ENCODE results near the gene RAPGEF6. TPM values are rescaled to one million over a fixed set of nuclear protein-coding genes. Genes with fewer than 3 reads are reported as not detected.

Gene RAPGEF6
- total and polyA plus RNA-seq, 2 experiments from 2014 or later: 9.5 to 20.3 TPM

DNA sequence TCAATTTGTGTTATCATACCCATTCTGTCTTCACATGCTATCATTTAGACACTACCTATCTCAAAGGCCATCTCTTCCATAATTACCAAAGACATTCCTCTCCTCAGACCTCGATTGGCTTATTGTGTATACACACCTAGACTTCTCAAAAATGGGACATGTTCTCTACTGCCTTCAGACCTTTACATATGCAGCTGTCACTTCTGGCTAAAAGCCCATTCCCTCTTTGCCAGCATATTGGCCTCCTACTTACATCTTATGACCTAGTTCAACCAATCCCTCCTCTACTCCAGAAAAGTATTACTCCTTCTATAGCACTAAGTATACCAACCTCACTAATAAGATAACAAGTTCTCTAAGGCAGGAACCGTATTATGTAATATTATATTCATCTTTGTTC is 84.4 kb downstream of the RAPGEF6 start:
- Histone ChIP-seq H3K9me2 (ENCODE audit: insufficient read depth) (no peaks in the 10 kb centered on the region), H3K4me2 (no peak overlapping the region), H2AFZ (no peak overlapping the region), H3K27ac (ENCODE audit: low read depth) (no peak overlapping the region), H3K4me3 (no peak overlapping the region), H3F3A (replicated peaks; ENCODE audit: low read depth) (no peaks in the 10 kb centered on the region), H3K4me1 (ENCODE audit: insufficient read depth) (no peaks in the 10 kb centered on the region), H3K79me2 (replicated peaks; ENCODE audit: insufficient read depth) (no peaks in the 10 kb centered on the region; the same call in 1 of the 2 replicates), H3K36me3 (ENCODE audit: insufficient read depth) (no peaks in the 10 kb centered on the region), H4K20me1 (replicated peaks; ENCODE audit: insufficient read depth) (no peaks in the 10 kb centered on the region), H3K27me3 (ENCODE audit: insufficient read depth) (no peaks in the 10 kb centered on the region)
- Mint-ChIP-seq H3K27ac (no peak overlapping the region), H3K9me3 (no peaks in the 10 kb centered on the region), H3K4me1 (no peaks in the 10 kb centered on the region), H3K27me3 (ENCODE audit: insufficient read depth, low read depth, poor library complexity) (no peaks in the 10 kb centered on the region), H3K36me3 (ENCODE audit: low read depth) (no peaks in the 10 kb centered on the region), H3K4me3 (no peak overlapping the region)
- TF ChIP-seq STAT1 (IDR thresholded peaks at IDR 0.05; ENCODE audit: unreplicated experiment) (no peak), EZH2 (IDR thresholded peaks at IDR 0.05; ENCODE audit: low read depth, unreplicated experiment) (no peak), POLR2AphosphoS5 (IDR thresholded peaks at IDR 0.05; ENCODE audit: low read depth) (no peak), EZH2phosphoT487 (IDR thresholded peaks at IDR 0.05; ENCODE audit: unreplicated experiment) (no peak), CREB1 (CRISPR knock-in tag; IDR thresholded peaks at IDR 0.05; ENCODE audit: low read depth) (no peak), JUNB (IDR thresholded peaks at IDR 0.05; ENCODE audit: unreplicated experiment) (no peak), NANOG (IDR thresholded peaks at IDR 0.05; ENCODE audit: borderline replicate concordance) (no peak), ZNF331 (CRISPR knock-in tag; IDR thresholded peaks at IDR 0.05; ENCODE audit: low read depth) (no peak), ZNF114 (CRISPR knock-in tag; IDR thresholded peaks at IDR 0.05) (no peak)
- TF ChIP-seq, protein P1, sequence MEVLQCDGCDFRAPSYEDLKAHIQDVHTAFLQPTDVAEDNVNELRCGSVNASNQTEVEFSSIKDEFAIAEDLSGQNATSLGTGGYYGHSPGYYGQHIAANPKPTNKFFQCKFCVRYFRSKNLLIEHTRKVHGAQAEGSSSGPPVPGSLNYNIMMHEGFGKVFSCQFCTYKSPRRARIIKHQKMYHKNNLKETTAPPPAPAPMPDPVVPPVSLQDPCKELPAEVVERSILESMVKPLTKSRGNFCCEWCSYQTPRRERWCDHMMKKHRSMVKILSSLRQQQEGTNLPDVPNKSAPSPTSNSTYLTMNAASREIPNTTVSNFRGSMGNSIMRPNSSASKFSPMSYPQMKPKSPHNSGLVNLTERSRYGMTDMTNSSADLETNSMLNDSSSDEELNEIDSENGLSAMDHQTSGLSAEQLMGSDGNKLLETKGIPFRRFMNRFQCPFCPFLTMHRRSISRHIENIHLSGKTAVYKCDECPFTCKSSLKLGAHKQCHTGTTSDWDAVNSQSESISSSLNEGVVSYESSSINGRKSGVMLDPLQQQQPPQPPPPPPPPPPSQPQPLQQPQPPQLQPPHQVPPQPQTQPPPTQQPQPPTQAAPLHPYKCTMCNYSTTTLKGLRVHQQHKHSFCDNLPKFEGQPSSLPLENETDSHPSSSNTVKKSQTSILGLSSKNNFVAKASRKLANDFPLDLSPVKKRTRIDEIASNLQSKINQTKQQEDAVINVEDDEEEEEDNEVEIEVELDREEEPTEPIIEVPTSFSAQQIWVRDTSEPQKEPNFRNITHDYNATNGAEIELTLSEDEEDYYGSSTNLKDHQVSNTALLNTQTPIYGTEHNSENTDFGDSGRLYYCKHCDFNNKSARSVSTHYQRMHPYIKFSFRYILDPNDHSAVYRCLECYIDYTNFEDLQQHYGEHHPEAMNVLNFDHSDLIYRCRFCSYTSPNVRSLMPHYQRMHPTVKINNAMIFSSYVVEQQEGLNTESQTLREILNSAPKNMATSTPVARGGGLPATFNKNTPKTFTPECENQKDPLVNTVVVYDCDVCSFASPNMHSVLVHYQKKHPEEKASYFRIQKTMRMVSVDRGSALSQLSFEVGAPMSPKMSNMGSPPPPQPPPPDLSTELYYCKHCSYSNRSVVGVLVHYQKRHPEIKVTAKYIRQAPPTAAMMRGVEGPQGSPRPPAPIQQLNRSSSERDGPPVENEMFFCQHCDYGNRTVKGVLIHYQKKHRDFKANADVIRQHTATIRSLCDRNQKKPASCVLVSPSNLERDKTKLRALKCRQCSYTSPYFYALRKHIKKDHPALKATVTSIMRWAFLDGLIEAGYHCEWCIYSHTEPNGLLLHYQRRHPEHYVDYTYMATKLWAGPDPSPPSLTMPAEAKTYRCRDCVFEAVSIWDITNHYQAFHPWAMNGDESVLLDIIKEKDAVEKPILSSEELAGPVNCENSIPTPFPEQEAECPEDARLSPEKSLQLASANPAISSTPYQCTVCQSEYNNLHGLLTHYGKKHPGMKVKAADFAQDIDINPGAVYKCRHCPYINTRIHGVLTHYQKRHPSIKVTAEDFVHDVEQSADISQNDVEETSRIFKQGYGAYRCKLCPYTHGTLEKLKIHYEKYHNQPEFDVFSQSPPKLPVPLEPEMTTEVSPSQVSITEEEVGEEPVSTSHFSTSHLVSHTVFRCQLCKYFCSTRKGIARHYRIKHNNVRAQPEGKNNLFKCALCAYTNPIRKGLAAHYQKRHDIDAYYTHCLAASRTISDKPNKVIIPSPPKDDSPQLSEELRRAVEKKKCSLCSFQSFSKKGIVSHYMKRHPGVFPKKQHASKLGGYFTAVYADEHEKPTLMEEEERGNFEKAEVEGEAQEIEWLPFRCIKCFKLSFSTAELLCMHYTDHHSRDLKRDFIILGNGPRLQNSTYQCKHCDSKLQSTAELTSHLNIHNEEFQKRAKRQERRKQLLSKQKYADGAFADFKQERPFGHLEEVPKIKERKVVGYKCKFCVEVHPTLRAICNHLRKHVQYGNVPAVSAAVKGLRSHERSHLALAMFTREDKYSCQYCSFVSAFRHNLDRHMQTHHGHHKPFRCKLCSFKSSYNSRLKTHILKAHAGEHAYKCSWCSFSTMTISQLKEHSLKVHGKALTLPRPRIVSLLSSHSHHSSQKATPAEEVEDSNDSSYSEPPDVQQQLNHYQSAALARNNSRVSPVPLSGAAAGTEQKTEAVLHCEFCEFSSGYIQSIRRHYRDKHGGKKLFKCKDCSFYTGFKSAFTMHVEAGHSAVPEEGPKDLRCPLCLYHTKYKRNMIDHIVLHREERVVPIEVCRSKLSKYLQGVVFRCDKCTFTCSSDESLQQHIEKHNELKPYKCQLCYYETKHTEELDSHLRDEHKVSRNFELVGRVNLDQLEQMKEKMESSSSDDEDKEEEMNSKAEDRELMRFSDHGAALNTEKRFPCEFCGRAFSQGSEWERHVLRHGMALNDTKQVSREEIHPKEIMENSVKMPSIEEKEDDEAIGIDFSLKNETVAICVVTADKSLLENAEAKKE (CRISPR knock-in tag; IDR thresholded peaks at IDR 0.05): no peak
- TF ChIP-seq, protein P2, sequence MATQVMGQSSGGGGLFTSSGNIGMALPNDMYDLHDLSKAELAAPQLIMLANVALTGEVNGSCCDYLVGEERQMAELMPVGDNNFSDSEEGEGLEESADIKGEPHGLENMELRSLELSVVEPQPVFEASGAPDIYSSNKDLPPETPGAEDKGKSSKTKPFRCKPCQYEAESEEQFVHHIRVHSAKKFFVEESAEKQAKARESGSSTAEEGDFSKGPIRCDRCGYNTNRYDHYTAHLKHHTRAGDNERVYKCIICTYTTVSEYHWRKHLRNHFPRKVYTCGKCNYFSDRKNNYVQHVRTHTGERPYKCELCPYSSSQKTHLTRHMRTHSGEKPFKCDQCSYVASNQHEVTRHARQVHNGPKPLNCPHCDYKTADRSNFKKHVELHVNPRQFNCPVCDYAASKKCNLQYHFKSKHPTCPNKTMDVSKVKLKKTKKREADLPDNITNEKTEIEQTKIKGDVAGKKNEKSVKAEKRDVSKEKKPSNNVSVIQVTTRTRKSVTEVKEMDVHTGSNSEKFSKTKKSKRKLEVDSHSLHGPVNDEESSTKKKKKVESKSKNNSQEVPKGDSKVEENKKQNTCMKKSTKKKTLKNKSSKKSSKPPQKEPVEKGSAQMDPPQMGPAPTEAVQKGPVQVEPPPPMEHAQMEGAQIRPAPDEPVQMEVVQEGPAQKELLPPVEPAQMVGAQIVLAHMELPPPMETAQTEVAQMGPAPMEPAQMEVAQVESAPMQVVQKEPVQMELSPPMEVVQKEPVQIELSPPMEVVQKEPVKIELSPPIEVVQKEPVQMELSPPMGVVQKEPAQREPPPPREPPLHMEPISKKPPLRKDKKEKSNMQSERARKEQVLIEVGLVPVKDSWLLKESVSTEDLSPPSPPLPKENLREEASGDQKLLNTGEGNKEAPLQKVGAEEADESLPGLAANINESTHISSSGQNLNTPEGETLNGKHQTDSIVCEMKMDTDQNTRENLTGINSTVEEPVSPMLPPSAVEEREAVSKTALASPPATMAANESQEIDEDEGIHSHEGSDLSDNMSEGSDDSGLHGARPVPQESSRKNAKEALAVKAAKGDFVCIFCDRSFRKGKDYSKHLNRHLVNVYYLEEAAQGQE (IDR thresholded peaks at IDR 0.05; ENCODE audit: unreplicated experiment): no peak
- TF ChIP-seq, protein P3, sequence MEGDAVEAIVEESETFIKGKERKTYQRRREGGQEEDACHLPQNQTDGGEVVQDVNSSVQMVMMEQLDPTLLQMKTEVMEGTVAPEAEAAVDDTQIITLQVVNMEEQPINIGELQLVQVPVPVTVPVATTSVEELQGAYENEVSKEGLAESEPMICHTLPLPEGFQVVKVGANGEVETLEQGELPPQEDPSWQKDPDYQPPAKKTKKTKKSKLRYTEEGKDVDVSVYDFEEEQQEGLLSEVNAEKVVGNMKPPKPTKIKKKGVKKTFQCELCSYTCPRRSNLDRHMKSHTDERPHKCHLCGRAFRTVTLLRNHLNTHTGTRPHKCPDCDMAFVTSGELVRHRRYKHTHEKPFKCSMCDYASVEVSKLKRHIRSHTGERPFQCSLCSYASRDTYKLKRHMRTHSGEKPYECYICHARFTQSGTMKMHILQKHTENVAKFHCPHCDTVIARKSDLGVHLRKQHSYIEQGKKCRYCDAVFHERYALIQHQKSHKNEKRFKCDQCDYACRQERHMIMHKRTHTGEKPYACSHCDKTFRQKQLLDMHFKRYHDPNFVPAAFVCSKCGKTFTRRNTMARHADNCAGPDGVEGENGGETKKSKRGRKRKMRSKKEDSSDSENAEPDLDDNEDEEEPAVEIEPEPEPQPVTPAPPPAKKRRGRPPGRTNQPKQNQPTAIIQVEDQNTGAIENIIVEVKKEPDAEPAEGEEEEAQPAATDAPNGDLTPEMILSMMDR (conservative IDR thresholded peaks at IDR 0.05; ENCODE audit: low read depth in 2 of 2): no peak
- TF ChIP-seq, protein P4, sequence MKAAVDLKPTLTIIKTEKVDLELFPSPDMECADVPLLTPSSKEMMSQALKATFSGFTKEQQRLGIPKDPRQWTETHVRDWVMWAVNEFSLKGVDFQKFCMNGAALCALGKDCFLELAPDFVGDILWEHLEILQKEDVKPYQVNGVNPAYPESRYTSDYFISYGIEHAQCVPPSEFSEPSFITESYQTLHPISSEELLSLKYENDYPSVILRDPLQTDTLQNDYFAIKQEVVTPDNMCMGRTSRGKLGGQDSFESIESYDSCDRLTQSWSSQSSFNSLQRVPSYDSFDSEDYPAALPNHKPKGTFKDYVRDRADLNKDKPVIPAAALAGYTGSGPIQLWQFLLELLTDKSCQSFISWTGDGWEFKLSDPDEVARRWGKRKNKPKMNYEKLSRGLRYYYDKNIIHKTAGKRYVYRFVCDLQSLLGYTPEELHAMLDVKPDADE (IDR thresholded peaks at IDR 0.05): no peak
- DNase-seq (ENCODE audit: low spot score): no peak
- no peak for ATAC-seq

Data from GM23338 (cell line).